Psoas muscle (tissue), 8 donors: ENCODE measurements around the gene RBM4. TPM values are rescaled to one million over a fixed set of nuclear protein-coding genes. Genes with fewer than 3 reads are reported as not detected.

Experiments used
- ATAC-seq, 4 donors: fragments of 200-7000 bp; cut with Tn5 transposase; one replicate each; pipeline ENCODE4 v1.9.1; 2020; ENCODE audit warnings: moderate library complexity in 3 of 4, mild to moderate bottlenecking in 2 of 4
- DNase-seq, 2 donors: peaks; one replicate each; pipeline ENCODE4 v3.0.0-alpha.2; 2020
- H3K27ac ChIP-seq: fragments of 200-600 bp; one replicate; pipeline ENCODE4 v1.8.0; 2022
- H3K27me3 ChIP-seq, 3 donors: fragments of 200-600 bp in 1 of 3; one replicate each; pipeline versions ENCODE4 v1.6.1 to v1.8.0; 2013 to 2022; ENCODE audit warnings: low read length in 2 of 3, mild to moderate bottlenecking in 2 of 3, moderate library complexity in 1 of 3; ENCODE audit not compliant: insufficient read depth in 3 of 3
- H3K36me3 ChIP-seq, 2 donors: fragments of 200-600 bp in 1 of 2; one replicate each; pipeline versions ENCODE4 v1.6.1 to v1.8.0; 2013 to 2022; ENCODE audit warnings: low read depth in 1 of 2, mild to moderate bottlenecking in 1 of 2, moderate library complexity in 1 of 2; ENCODE audit not compliant: insufficient read depth in 1 of 2
- H3K4me1 ChIP-seq: fragments of 200-600 bp; one replicate; pipeline ENCODE4 v1.8.0; 2022
- H3K4me3 ChIP-seq: fragments of 200-600 bp; one replicate; pipeline ENCODE4 v1.8.0; 2022; ENCODE audit warnings: mild to moderate bottlenecking
- H3K9me3 ChIP-seq: fragments of 200-600 bp; one replicate; pipeline ENCODE4 v1.8.0; 2022
- WGBS, 3 donors: extraction: QIAGEN DNeasy Blood & Tissue Kit; methylation state at CpG; one replicate each; pipeline versions ENCODE4 v1.1.6 to v1.1.7; 2013; 5-methylcytosine and 5-hydroxymethylcytosine counted together
- intact Hi-C, 2 donors: fragments of 100-400 bp; cut with DNase I; formaldehyde crosslinking; loops; one replicate each; pipeline versions ENCODE4 v1.11.0 to v1.14.2; 2022
- polyA plus RNA-seq, 3 donors: library from polyadenylated mRNA; stranded (reverse); fragments of 200-250 nt; gene quantifications; one replicate each; pipeline ENCODE4 v1.2.3, GENCODE V29; 2013
- total RNA-seq, 4 donors: library from RNA; stranded (reverse); fragmentation: NEBNext Ultra II Directional in 2 of 4; extraction: Animal tissue kit (Norgen Biotek cat#: 25700) in 2 of 4; gene quantifications; one replicate each; pipeline versions ENCODE4 v1.2.1 to v1.2.4, GENCODE V29; 2021 to 2023
- TF ChIP-seq, protein P1 (sequence below): fragments of 200-600 bp; IDR thresholded peaks from one replicate; pipeline ENCODE4 v1.8.0; 2022; ENCODE audit warnings: antibody characterized with exemption
- donor health status: healthy with polysubstance abuse.
- donor health status: DM: no; HTN: no; CAD: no; lungs with moderate emphysema.
- donor health status: Bipolar disorder and iron deficiency.
- donor health status: healthy.
- donor health status: DM: yes; HTN: yes; CAD: no.
- donor health status: DM: no; HTN: no; CAD: no.
- donor health status: DM: no; HTN: no; CAD: no.
- donor health status: DM: yes; HTN: yes; CAD: no.

RBM4 gene
- total and polyA plus RNA-seq, 7 donors, result 54.5 to 80.8 (median 63.5) TPM

DNA sequence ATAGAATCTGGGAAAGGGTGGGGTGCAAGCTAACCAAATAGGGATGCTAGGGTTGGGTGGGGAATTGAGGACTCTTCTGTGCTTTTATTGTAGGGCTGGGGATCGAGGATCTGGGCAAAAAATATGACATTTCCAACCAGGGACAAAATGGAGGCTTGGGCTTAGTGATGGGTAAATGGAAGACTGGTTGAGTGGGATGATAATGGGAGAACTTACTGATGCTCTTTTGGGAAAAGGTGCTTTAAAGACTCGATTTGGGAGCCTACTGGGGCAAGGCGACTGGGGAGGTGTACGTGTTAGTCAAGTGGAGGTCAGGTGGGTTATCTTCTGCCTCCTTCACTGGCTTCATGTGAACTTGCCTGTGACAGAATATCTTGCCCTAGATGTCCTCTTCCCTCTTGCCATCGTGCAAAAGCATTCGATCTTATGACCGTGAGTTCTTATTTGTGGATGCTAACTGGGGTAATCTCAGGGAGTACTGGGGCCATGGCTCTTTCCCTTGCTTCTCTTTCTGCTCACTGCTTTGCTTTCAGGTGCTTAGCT, 10.4 kb upstream of the RBM4 start:
- no peaks in the 10 kb centered on the region for H3K9me3 ChIP-seq
- H3K36me3 ChIP-seq, result peaks cover 8 to 77% of the 10 kb centered on the region in 2 donors
- H3K27ac ChIP-seq, result no peak overlapping the region
- 87 to 91% (median 89%) methylated on average over 7 of the region's 7 CpGs for WGBS, 3 donors
- peaks cover 8% of the 10 kb centered on the region for H3K4me1 ChIP-seq
- no peak overlapping the region for H3K4me3 ChIP-seq
- no peak for ATAC-seq
- no peaks in the 10 kb centered on the region for H3K27me3 ChIP-seq
- intact Hi-C loops, result no loop called here
- TF ChIP-seq, protein P1, sequence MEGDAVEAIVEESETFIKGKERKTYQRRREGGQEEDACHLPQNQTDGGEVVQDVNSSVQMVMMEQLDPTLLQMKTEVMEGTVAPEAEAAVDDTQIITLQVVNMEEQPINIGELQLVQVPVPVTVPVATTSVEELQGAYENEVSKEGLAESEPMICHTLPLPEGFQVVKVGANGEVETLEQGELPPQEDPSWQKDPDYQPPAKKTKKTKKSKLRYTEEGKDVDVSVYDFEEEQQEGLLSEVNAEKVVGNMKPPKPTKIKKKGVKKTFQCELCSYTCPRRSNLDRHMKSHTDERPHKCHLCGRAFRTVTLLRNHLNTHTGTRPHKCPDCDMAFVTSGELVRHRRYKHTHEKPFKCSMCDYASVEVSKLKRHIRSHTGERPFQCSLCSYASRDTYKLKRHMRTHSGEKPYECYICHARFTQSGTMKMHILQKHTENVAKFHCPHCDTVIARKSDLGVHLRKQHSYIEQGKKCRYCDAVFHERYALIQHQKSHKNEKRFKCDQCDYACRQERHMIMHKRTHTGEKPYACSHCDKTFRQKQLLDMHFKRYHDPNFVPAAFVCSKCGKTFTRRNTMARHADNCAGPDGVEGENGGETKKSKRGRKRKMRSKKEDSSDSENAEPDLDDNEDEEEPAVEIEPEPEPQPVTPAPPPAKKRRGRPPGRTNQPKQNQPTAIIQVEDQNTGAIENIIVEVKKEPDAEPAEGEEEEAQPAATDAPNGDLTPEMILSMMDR, result no peak
- no peak for DNase-seq

GRCh38 chr11:66629356-66629755, 9.1 kb upstream of the RBM4 start:
- H3K4me1 ChIP-seq, result peaks cover 4% of the 10 kb centered on the region
- WGBS, 3 donors, result 77 to 91% (median 88%) methylated on average over 2 of the region's 2 CpGs
- H3K9me3 ChIP-seq, result no peaks in the 10 kb centered on the region
- H3K36me3 ChIP-seq, result peaks cover 8 to 72% of the 10 kb centered on the region in 2 donors
- intact Hi-C loops, result no loop called here
- no peak for DNase-seq
- no peaks in the 10 kb centered on the region for H3K27me3 ChIP-seq
- no peak overlapping the region for H3K27ac ChIP-seq
- no peak overlapping the region for H3K4me3 ChIP-seq
- TF ChIP-seq, protein P1, result no peak
- ATAC-seq, result no peak

- no peaks in the 10 kb centered on the region for H3K9me3 ChIP-seq
- no peak for DNase-seq
- no peak overlapping the region for H3K4me3 ChIP-seq
- H3K27ac ChIP-seq, result no peak overlapping the region
- ATAC-seq, result peak in 2 of 4 donors; percentile 51
- TF ChIP-seq, protein P1, result no peak
- H3K36me3 ChIP-seq, result peaks cover 8 to 52% of the 10 kb centered on the region in 2 donors
- peaks cover 8% of the 10 kb centered on the region for H3K4me1 ChIP-seq
- no peaks in the 10 kb centered on the region for H3K27me3 ChIP-seq
- intact Hi-C loops, result loop anchor here in 1 of 2 donors (1.0 kb wide), 1 partner anchor 10 kb away; no protein-coding TSS in a partner anchor
- WGBS, 3 donors, result 60 to 76% (median 62%) methylated on average over 6 of the region's 6 CpGs
Observed at GRCh38 chr11:66631883-66632282, 6.6 kb upstream of the RBM4 start.

DNA sequence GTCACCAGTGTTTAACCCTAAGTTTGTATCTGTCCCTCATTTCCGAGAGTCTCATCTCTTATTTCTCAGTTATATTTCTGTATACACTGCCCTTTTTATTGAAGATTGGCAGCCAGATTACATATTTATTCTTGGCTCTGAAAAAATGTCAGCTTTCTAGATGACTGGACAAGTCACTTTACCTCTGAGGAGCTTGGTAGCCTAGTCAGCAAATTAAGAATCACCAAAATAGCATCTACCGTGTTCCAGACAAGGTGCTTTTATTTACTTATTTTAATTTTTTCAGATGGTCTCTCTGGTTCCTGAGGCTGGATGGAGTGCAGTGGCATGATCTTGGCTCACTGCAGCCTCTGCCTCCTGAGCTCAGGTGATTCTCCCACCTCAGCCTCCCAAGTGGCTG, 5.6 kb upstream of the RBM4 start:
- Histone ChIP-seq H3K4me3 (no peak overlapping the region), H3K36me3 (peaks cover 0 to 42% of the 10 kb centered on the region in 2 donors), H3K27ac (no peak overlapping the region), H3K27me3 (no peaks in the 10 kb centered on the region), H3K9me3 (no peaks in the 10 kb centered on the region), H3K4me1 (peaks cover 13% of the 10 kb centered on the region)
- DNase-seq (no peak), ATAC-seq (no peak)
- WGBS, 3 donors, result 72 to 84% (median 74%) methylated on average over 2 of the region's 2 CpGs
- TF ChIP-seq, protein P1, result no peak
- intact Hi-C loops, result no loop called here

GRCh38 chr11:66636411-66636810, 2.1 kb upstream of the RBM4 start:
- intact Hi-C loops, result loop anchor here in 1 of 2 donors (2.0 kb wide), 1 partner anchor 20 kb away; the partner anchor contains the start of gene RBM14
- Histone ChIP-seq H3K27me3 (no peaks in the 10 kb centered on the region), H3K4me3 (no peak overlapping the region), H3K4me1 (peaks cover 30% of the 10 kb centered on the region), H3K9me3 (no peaks in the 10 kb centered on the region), H3K27ac (peak overlapping the region; percentile 91), H3K36me3 (peaks cover 10 to 33% of the 10 kb centered on the region in 2 donors)
- TF ChIP-seq, protein P1, result no peak
- DNase-seq (no peak), ATAC-seq (no peak)
- 76 to 81% (median 79%) methylated on average over 3 of the region's 3 CpGs for WGBS, 3 donors
